Lower leg skin (tissue), 4 donors: ENCODE results near the gene JMJD6. TPM values are rescaled to one million over a fixed set of nuclear protein-coding genes. Genes with fewer than 3 reads are reported as not detected.
A peak's percentile ranks its signal among the peaks of the same experiment; 100 is the strongest.

ENCODE experiments used
- DNase-seq, 2 donors: peaks; one replicate each; pipeline ENCODE4 v3.0.0-alpha.2; 2019; ENCODE audit warnings: low spot score in 2 of 2
- H3K4me3 ChIP-seq: fragments of 200-600 bp; sonication (generic); 2 replicates; pipeline ENCODE4 v1.5.1; 2017; ENCODE audit warnings: mild to moderate bottlenecking, low read depth; ENCODE audit not compliant: poor library complexity, severe bottlenecking
- CTCF ChIP-seq, 3 donors: fragments of 450-650 bp; IDR thresholded peaks; one replicate each; pipeline ENCODE4 v1.5.1; 2016; ENCODE audit warnings: antibody characterized with exemption in 3 of 3, mild to moderate bottlenecking in 3 of 3, moderate library complexity in 2 of 3
- POLR2A ChIP-seq, 2 donors: fragments of 450-650 bp; IDR thresholded peaks; one replicate each; pipeline ENCODE4 v1.6.1; 2016 to 2017; ENCODE audit warnings: antibody characterized with exemption in 2 of 2, mild to moderate bottlenecking in 1 of 2, moderate library complexity in 1 of 2
- WGBS, 2 donors: methylation state at CpG; one replicate each; pipeline ENCODE4 v1.1.5; 2018; 5-methylcytosine and 5-hydroxymethylcytosine counted together
- intact Hi-C: fragments of 100-400 bp; cut with DNase I; formaldehyde crosslinking; loops from one replicate; pipeline ENCODE4 v1.15.0; 2023; ENCODE audit warnings: low total_unique reads
- total RNA-seq, 4 donors: library from RNA; depleted of rRNA; stranded (reverse); fragments of >200 nt; gene quantifications; one replicate each; pipeline ENCODE4 v1.1.0, GENCODE V29; 2016

JMJD6 gene
- total RNA-seq, 4 donors from 2014 or later = 16.1 to 28.8 (median 21.0) TPM

GRCh38 chr17:76684756-76685155, 41.6 kb downstream of the JMJD6 start:
- no peak overlapping the region for H3K4me3 ChIP-seq
- DNase-seq = no peak
- WGBS, 2 donors = 87 to 88% methylated on average over 7 of the region's 7 CpGs
- TF ChIP-seq CTCF (IDR thresholded peaks at IDR 0.05) (no peak), POLR2A (IDR thresholded peaks at IDR 0.05) (no peak)
- intact Hi-C loops = no loop called here

- WGBS, 2 donors = 87% methylated on average over 22 to 24 of the region's 25 CpGs
- intact Hi-C loops = no loop called here
- no peak for DNase-seq
- TF ChIP-seq CTCF (IDR thresholded peaks at IDR 0.05) (no peak), POLR2A (IDR thresholded peaks at IDR 0.05) (no peak)
- H3K4me3 ChIP-seq = no peak overlapping the region
Measured at GRCh38 chr17:76683921-76684745, 42.3 kb downstream of the JMJD6 start.

GRCh38 chr17:76683011-76683755, 43.2 kb downstream of the JMJD6 start:
- no peak overlapping the region for H3K4me3 ChIP-seq
- intact Hi-C loops = no loop called here
- no peak for DNase-seq
- TF ChIP-seq CTCF (IDR thresholded peaks at IDR 0.05) (no peak), POLR2A (IDR thresholded peaks at IDR 0.05) (no peak)
- WGBS, 2 donors = 82 to 84% methylated on average over 18 of the region's 18 CpGs

- 45 to 47% methylated on average over 12 of the region's 12 CpGs for WGBS, 2 donors
- no peak for DNase-seq
- intact Hi-C loops = no loop called here
- no peak overlapping the region for H3K4me3 ChIP-seq
- TF ChIP-seq POLR2A (IDR thresholded peaks at IDR 0.05) = no peak
- no peak for TF ChIP-seq CTCF (IDR thresholded peaks at IDR 0.05)
Measured at GRCh38 chr17:76682296-76682695, 44.1 kb downstream of the JMJD6 start.

GRCh38 chr17:76681222-76682137, 44.9 kb downstream of the JMJD6 start:
- intact Hi-C loops = no loop called here
- TF ChIP-seq CTCF (IDR thresholded peaks at IDR 0.05) = peak in 1 of 3 donors; percentile 40
- TF ChIP-seq POLR2A (IDR thresholded peaks at IDR 0.05) = no peak
- 47 to 49% methylated on average over 16 of the region's 16 CpGs for WGBS, 2 donors
- peak in 1 of 2 donors; percentile 61 for DNase-seq
- H3K4me3 ChIP-seq = no peak overlapping the region
